ENCODE results near the gene TEX36. TPM values are rescaled to one million over a fixed set of nuclear protein-coding genes. Genes with fewer than 3 reads are reported as not detected.

TEX36 gene
- polyA plus RNA-seq, 1 of the 3 experiments (the other 2 are of a cell fraction), result not detected

- no peak overlapping the region for H3K4me3 ChIP-seq (ENCODE audit: low read depth in 2 of 2, low read length in 1 of 2)
- H3K4me2 ChIP-seq, result no peak overlapping the region
- WGBS (ENCODE audit: low lambda C conversion rate), result 34% methylated on average over 9 of the region's 9 CpGs
- H3K27ac ChIP-seq (ENCODE audit: low read depth in 2 of 2, low read length in 1 of 2), result peak overlapping the region in 1 of 2 experiments; percentile 60; a peak in 2 of 4 replicates
- DNase-seq, result peak; percentile 65
- ChIA-PET CTCF (no interaction called here), POLR2A (no interaction called here)
- H2AFZ ChIP-seq (ENCODE audit: low read depth), result no peak overlapping the region
- no peaks in the 10 kb centered on the region for H3K79me2 ChIP-seq (ENCODE audit: insufficient read depth)
- H3K27me3 ChIP-seq (ENCODE audit: insufficient read depth), result no peaks in the 10 kb centered on the region
- H3F3A ChIP-seq (replicated peaks; ENCODE audit: insufficient read depth), result no peaks in the 10 kb centered on the region
- no peaks in the 10 kb centered on the region for H3K9me3 ChIP-seq
- TF ChIP-seq GATA2 (CRISPR knock-in tag; IDR thresholded peaks at IDR 0.05) (peak; percentile 79), NRF1 (IDR thresholded peaks at IDR 0.05; ENCODE audit: low read depth, low read length) (no peak), RXRA (IDR thresholded peaks at IDR 0.05; ENCODE audit: borderline replicate concordance, low read depth) (no peak), RFX5 (IDR thresholded peaks at IDR 0.05; ENCODE audit: low read length) (no peak)
- no peaks in the 10 kb centered on the region for H3K36me3 ChIP-seq (replicated peaks in 1 of 2; ENCODE audit: control insufficient read depth in 1 of 2, insufficient read depth in 2 of 2, low read length in 1 of 2)
- H3K9me2 ChIP-seq, result no peaks in the 10 kb centered on the region
- H3K9ac ChIP-seq, result no peak overlapping the region
- H3K4me1 ChIP-seq (ENCODE audit: control insufficient read depth in 1 of 2, insufficient read depth in 2 of 2, low read depth in 1 of 2, low read length in 1 of 2), result no peaks in the 10 kb centered on the region; a peak in 2 of 4 replicates
- no peaks in the 10 kb centered on the region for H4K20me1 ChIP-seq (ENCODE audit: insufficient read depth)
Observed at GRCh38 chr10:125606414-125607010, 76.5 kb downstream of the TEX36 start.

Other genes starting within 250 kb of the TEX36 start
- gene EDRF1, start 36.5 kb upstream of the TEX36 start, polyA plus RNA-seq (2012; rRNA removed), result 19.2 and 27.4 TPM in 2 replicates
- gene MMP21, start 92.7 kb upstream of the TEX36 start, polyA plus RNA-seq (2012; rRNA removed), result 0.02 TPM in 1 of 2 replicates, not detected in the other
- gene UROS, start 140.1 kb upstream of the TEX36 start, polyA plus RNA-seq (2012; rRNA removed), result 49.2 and 51.2 TPM in 2 replicates
- 28.0 and 34.2 TPM in 2 replicates for gene BCCIP, start 140.4 kb upstream of the TEX36 start, polyA plus RNA-seq (2012; rRNA removed)
- gene DHX32, start 198.1 kb upstream of the TEX36 start, polyA plus RNA-seq (2012; rRNA removed), result 16.8 and 21.8 TPM in 2 replicates
- 12.3 and 13.6 TPM in 2 replicates for gene FANK1, start 213.4 kb upstream of the TEX36 start, polyA plus RNA-seq (2012; rRNA removed)